NCI-H146 (cell line): Measurements from ENCODE around the gene PPP2R3C.
"Not testable (repeated sequence)": the region's sequence is repeated elsewhere in the genome, so short reads cannot be mapped to it uniquely, and the experiment has no call there.

Experiments
- DNase-seq: peaks from one replicate; lab custom pipeline; 2025; lab: John Stamatoyannopoulos, UW

Gene PPP2R3C

GRCh38 chr14:35121887-35122695 is at the start of gene PPP2R3C, which contains the start of gene PRORP:
Gene PPP2R3C (minus strand): TSS chr14:35121990. CDS start chr14:35121959, 31 bp downstream.
Gene PRORP (plus strand): TSS chr14:35122552. CDS start chr14:35123246, 694 bp downstream.
- peak; percentile 93 for DNase-seq

- no peak for DNase-seq
These were observed 45.7 kb upstream of the PPP2R3C start for GRCh38 chr14:35167496-35167895.

GRCh38 chr14:35164849-35165248 is 43.1 kb upstream of the PPP2R3C start:
- DNase-seq, result no peak

- no peak for DNase-seq
These were observed 41.6 kb upstream of the PPP2R3C start for GRCh38 chr14:35163384-35163783.

GRCh38 chr14:35161231-35161630 is 39.4 kb upstream of the PPP2R3C start:
- DNase-seq, result no peak

- DNase-seq, result no peak
These were observed 38.1 kb upstream of the PPP2R3C start for GRCh38 chr14:35159742-35160409.

- no peak for DNase-seq
These were observed 37.3 kb upstream of the PPP2R3C start for GRCh38 chr14:35158951-35159653.

GRCh38 chr14:35158491-35158890 is 36.7 kb upstream of the PPP2R3C start:
- DNase-seq, result no peak

GRCh38 chr14:35155962-35156361 is 34.2 kb upstream of the PPP2R3C start:
- no peak for DNase-seq

GRCh38 chr14:35154016-35154415 is 32.2 kb upstream of the PPP2R3C start:
- DNase-seq, result no peak

- DNase-seq, result not testable (repeated sequence)
These were observed 30.7 kb upstream of the PPP2R3C start for GRCh38 chr14:35152531-35152930.

- no peak for DNase-seq
These were observed 27.4 kb upstream of the PPP2R3C start for GRCh38 chr14:35149239-35149638.

- no peak for DNase-seq
These were observed 25.9 kb upstream of the PPP2R3C start for GRCh38 chr14:35147711-35148110.

- no peak for DNase-seq
These were observed 25.4 kb upstream of the PPP2R3C start for GRCh38 chr14:35147186-35147585.

- DNase-seq, result no peak
These were observed 24.9 kb upstream of the PPP2R3C start for GRCh38 chr14:35146711-35147149.

GRCh38 chr14:35144029-35144428 is 22.2 kb upstream of the PPP2R3C start:
- no peak for DNase-seq

GRCh38 chr14:35140718-35141581 is 19.2 kb upstream of the PPP2R3C start:
- peak; percentile 3 for DNase-seq

GRCh38 chr14:35138585-35138984 is 16.8 kb upstream of the PPP2R3C start:
- no peak for DNase-seq

GRCh38 chr14:35134329-35135123 is 12.7 kb upstream of the PPP2R3C start:
- DNase-seq, result no peak

GRCh38 chr14:35133542-35134328 is 11.9 kb upstream of the PPP2R3C start:
- DNase-seq, result no peak
